Measurements from ENCODE around the gene PIP5K1B. TPM values are rescaled to one million over a fixed set of nuclear protein-coding genes. Genes with fewer than 3 reads are reported as not detected.

PIP5K1B gene
- total RNA-seq, 4 donors from 2014 or later = 1.2 to 2.6 (median 2.0) TPM

DNA sequence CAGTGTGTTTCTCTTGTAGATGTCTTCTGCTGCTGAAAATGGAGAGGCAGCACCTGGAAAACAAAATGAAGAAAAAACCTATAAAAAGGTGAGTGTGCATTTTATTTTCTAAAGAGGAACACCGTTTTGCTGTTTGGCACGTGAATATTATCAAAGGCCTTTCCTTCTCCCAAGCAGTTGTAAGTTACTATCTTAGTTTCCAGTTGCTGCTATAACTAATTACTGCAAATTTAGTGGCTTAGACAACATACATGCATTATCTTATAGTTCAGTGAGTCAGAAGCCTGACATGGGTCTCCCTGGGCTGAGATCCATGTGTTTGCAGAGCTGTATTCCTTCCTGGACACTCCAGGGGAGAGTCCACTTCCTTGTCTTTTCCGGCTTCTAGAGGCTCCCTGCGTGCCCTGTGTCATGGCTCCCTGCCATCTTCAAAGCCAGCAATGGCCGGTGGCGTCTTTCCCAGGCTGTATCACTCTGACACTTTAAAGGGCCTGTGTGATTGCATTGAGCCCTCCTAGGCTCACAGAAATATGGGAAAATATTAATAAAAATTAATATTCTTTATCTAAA lies 117.6 kb downstream of the PIP5K1B start:
- Histone ChIP-seq H3K27ac (peak overlapping the region in 2 of 4 donors; percentile 23 to 65), H3K36me3 (no peaks in the 10 kb centered on the region), H3K4me3 (no peak overlapping the region), H3K4me1 (peaks cover 9 to 10% of the 10 kb centered on the region in 2 donors), H3K27me3 (no peaks in the 10 kb centered on the region), H3K9me3 (no peaks in the 10 kb centered on the region)
- no peak for TF ChIP-seq POLR2A (IDR thresholded peaks at IDR 0.05)
- TF ChIP-seq, protein P1, sequence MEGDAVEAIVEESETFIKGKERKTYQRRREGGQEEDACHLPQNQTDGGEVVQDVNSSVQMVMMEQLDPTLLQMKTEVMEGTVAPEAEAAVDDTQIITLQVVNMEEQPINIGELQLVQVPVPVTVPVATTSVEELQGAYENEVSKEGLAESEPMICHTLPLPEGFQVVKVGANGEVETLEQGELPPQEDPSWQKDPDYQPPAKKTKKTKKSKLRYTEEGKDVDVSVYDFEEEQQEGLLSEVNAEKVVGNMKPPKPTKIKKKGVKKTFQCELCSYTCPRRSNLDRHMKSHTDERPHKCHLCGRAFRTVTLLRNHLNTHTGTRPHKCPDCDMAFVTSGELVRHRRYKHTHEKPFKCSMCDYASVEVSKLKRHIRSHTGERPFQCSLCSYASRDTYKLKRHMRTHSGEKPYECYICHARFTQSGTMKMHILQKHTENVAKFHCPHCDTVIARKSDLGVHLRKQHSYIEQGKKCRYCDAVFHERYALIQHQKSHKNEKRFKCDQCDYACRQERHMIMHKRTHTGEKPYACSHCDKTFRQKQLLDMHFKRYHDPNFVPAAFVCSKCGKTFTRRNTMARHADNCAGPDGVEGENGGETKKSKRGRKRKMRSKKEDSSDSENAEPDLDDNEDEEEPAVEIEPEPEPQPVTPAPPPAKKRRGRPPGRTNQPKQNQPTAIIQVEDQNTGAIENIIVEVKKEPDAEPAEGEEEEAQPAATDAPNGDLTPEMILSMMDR (IDR thresholded peaks at IDR 0.05 in 4 of 5, conservative IDR thresholded peaks at IDR 0.05 in 1 of 5) = no peak
- in situ Hi-C loops (cut with MboI; ENCODE audit: low sequenced_read_pairs in 4 of 4) = no loop called here
- DNase-seq (peak in 1 of 2 donors; percentile 59), ATAC-seq (peak; percentile 56 to 89)
- intact Hi-C loops (cut with DNase I; ENCODE audit: low total_unique reads) = no loop called here

DNA sequence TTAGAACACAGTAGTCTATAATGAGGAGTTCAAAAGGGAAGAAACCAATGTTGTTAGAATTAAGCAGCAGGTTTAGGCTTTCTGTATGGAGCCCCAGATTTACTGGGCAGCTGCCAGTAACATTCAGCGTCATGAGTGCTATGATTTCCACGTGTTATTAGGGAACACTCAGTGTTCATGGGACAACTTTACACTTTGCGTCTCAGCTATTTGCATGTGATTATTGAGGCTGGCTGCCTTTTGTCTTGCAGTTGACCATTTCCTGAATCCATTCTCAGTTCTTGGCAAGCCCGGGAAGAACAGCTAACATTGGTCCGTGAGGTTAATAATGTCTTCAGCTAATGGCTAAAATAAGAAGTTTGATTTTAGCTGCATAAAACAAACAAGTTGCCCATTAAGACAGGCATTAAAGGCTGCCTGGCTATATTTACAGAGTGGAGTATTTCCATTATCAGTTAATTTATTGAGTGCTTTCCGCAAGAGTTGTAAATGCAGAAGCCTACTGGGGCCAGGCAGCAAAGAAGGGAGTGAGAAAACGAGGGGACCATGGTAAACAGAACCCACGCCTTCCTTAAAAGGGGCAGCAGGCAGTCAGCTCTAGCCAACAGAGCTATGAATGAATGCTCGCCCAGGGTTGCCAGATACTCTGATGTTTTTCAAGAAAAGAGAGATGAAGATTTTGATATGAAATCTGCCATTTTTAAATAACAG lies 120.9 kb downstream of the PIP5K1B start:
- H3K9me3 ChIP-seq = no peaks in the 10 kb centered on the region
- ATAC-seq = no peak
- no peak overlapping the region for H3K27ac ChIP-seq
- H3K4me1 ChIP-seq = peaks cover 9 to 10% of the 10 kb centered on the region in 2 donors
- H3K27me3 ChIP-seq = no peaks in the 10 kb centered on the region
- TF ChIP-seq POLR2A (IDR thresholded peaks at IDR 0.05) = no peak
- TF ChIP-seq, protein P1 (IDR thresholded peaks at IDR 0.05 in 4 of 5, conservative IDR thresholded peaks at IDR 0.05 in 1 of 5) = no peak
- intact Hi-C loops (cut with DNase I; ENCODE audit: low total_unique reads) = no loop called here
- no peak for DNase-seq
- no peak overlapping the region for H3K4me3 ChIP-seq
- no peaks in the 10 kb centered on the region for H3K36me3 ChIP-seq
- in situ Hi-C loops (cut with MboI; ENCODE audit: low sequenced_read_pairs in 4 of 4) = loop anchor here in 2 of 4 donors (25.0 kb wide), 2 partner anchors 89 to 239 kb away; no protein-coding TSS in a partner anchor

DNA sequence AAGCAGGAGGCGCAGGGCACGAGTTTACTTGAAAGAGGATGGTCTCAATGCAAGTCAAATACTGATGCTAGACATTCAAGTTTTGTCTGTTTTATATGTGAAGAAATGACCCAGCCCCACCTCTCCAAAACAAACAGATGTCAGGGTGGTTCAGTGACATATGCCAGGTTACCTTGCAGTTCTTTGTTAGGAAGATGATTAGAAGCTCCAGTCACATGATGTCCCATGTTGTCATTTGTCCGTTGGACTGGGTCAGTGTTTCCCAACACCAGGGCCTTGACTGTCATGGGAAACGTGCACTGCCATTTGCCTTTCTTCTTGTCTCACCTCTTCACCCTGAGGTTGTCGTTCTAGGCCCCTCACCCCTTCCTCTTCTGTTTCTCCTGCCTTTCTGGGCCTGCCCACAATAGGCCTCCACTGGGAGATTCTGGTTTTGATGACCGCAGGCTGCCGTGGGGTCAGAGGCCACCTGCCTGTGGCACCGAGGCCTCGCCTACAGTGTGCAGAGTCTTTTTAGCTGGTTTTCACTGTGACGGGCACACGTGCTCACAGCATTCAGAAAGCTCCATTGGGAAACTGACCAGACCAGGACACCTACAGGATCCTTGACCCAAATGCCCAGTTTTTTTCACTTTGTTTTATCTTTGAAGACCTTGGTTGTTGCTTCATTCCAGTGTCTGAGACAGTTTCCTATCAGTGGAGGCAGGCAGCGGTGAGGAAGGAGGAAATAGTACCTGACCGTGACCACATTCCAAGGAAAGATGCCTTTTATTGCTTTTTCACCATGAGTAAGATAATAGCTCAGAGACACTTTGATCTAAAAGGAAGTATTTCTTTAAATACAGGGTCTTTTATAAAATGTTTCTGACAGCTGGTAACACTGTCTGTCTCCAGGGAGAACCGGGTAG lies 123.1 kb downstream of the PIP5K1B start:
- in situ Hi-C loops (cut with MboI; ENCODE audit: low sequenced_read_pairs in 4 of 4) = loop anchor here in 2 of 4 donors (25.0 kb wide), 2 partner anchors 91 to 241 kb away; no protein-coding TSS in a partner anchor
- Histone ChIP-seq H3K27me3 (no peaks in the 10 kb centered on the region), H3K36me3 (no peaks in the 10 kb centered on the region), H3K27ac (no peak overlapping the region), H3K4me3 (no peak overlapping the region), H3K4me1 (peaks cover 0 to 3% of the 10 kb centered on the region in 2 donors), H3K9me3 (no peaks in the 10 kb centered on the region)
- intact Hi-C loops (cut with DNase I; ENCODE audit: low total_unique reads) = no loop called here
- TF ChIP-seq, protein P1 (IDR thresholded peaks at IDR 0.05 in 4 of 5, conservative IDR thresholded peaks at IDR 0.05 in 1 of 5) = no peak
- no peak for TF ChIP-seq POLR2A (IDR thresholded peaks at IDR 0.05)
- ATAC-seq (no peak), DNase-seq (no peak)

DNA sequence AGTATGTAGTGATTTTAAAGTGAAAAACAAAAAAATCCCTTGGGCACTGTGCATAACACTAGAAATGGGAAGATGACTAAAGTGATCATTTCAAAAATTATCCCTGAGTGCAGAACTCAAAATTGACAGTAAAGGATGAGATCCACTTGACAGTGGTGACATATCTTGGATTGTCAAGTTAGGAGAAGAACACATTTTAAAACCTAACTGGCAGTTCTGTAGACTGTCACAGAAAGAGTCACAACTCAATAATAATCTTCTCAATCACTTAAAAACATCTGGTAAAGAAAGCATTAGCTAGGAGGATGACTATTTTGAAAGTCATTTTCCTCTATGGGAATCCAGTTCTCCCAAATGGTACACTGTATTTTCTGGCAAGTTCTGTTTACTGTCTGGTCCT lies 127.1 kb downstream of the PIP5K1B start:
- Histone ChIP-seq H3K4me1 (peaks cover 0 to 3% of the 10 kb centered on the region in 2 donors), H3K9me3 (no peaks in the 10 kb centered on the region), H3K27ac (no peak overlapping the region), H3K4me3 (no peak overlapping the region), H3K27me3 (no peaks in the 10 kb centered on the region), H3K36me3 (no peaks in the 10 kb centered on the region)
- DNase-seq (no peak), ATAC-seq (no peak)
- intact Hi-C loops (cut with DNase I; ENCODE audit: low total_unique reads) (no loop called here), in situ Hi-C loops (cut with MboI; ENCODE audit: low sequenced_read_pairs in 4 of 4) (loop anchor here in 2 of 4 donors (25.0 kb wide), 2 partner anchors 95 to 245 kb away; no protein-coding TSS in a partner anchor)
- no peak for TF ChIP-seq POLR2A (IDR thresholded peaks at IDR 0.05)
- TF ChIP-seq, protein P1 (IDR thresholded peaks at IDR 0.05 in 4 of 5, conservative IDR thresholded peaks at IDR 0.05 in 1 of 5) = no peak
